C4-2B (cell line): Measurements from ENCODE around the gene LMAN1L.

Experiments used
- H3K27ac ChIP-seq: fragments of 450-650 bp; 2 replicates; pipeline ENCODE4 v1.5.1; 2017
- ZFX ChIP-seq: fragments of 450-650 bp; IDR thresholded peaks from 2 replicates; pipeline ENCODE4 v1.6.1; 2017
- TF ChIP-seq, protein P1 (sequence below): fragments of 450-650 bp; conservative IDR thresholded peaks from 2 replicates; pipeline ENCODE4 v1.5.1; 2017; ENCODE audit warnings: mild to moderate bottlenecking

Gene LMAN1L

DNA sequence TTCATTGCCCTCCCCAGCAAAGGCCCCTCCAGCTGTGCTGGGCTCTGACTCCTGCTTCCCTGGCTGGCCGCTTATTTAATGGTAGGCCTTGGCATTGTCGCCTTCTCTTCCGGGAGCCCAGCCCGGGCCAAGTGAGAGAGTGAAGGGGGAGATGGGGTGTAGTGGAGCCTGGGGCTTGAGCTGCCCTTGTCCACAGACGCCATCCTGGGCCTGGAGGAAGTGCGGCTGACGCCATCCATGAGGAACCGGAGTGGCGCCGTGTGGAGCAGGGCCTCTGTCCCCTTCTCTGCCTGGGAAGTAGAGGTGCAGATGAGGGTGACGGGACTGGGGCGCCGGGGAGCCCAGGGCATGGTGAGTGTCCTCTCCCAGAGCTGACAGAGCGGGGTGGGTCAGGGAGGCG lies 3.3 kb downstream of the LMAN1L start:
- peak overlapping the region; percentile 81 for H3K27ac ChIP-seq
- TF ChIP-seq, protein P1, sequence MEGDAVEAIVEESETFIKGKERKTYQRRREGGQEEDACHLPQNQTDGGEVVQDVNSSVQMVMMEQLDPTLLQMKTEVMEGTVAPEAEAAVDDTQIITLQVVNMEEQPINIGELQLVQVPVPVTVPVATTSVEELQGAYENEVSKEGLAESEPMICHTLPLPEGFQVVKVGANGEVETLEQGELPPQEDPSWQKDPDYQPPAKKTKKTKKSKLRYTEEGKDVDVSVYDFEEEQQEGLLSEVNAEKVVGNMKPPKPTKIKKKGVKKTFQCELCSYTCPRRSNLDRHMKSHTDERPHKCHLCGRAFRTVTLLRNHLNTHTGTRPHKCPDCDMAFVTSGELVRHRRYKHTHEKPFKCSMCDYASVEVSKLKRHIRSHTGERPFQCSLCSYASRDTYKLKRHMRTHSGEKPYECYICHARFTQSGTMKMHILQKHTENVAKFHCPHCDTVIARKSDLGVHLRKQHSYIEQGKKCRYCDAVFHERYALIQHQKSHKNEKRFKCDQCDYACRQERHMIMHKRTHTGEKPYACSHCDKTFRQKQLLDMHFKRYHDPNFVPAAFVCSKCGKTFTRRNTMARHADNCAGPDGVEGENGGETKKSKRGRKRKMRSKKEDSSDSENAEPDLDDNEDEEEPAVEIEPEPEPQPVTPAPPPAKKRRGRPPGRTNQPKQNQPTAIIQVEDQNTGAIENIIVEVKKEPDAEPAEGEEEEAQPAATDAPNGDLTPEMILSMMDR = no peak
- no peak for TF ChIP-seq ZFX

DNA sequence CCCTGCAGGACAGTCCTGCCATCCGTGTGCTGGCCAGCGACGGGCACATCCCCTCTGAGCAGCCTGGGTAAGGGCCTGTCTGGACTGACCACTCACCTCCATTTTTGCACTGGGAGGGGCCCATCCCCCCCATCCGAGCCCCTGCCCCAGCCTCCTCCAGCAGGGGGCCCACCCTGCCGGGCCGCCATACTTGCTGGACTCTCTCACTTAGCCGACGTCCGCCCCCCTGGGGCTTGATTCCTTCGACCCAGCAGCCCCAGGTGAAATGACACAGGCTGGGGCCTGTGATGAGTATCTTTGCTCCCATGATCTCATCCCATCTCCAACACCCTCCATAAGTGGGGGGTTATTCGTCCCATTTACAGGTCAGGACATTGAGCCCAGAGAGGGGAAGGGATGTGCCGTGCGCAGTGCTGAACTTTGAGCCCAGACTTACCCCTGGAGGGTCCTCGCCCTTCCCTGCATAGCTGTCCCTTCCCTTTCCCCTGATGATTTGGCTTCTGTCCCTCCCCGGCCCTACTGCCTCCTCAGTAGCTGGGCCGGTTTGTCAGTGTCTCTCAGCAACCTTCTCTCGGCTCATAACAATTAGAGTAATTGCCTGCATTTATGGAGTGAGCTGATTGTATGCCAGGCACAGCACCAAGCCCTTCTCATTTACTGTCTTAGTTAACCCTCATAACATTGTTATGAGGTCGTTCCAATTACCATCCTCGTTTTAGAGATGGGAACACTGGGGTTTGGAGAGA lies 4.2 kb downstream of the LMAN1L start:
- H3K27ac ChIP-seq = peak overlapping the region; percentile 81
- TF ChIP-seq, protein P1 = no peak
- TF ChIP-seq ZFX = no peak

- H3K27ac ChIP-seq = peak overlapping the region; percentile 81
- TF ChIP-seq, protein P1 = no peak; the same call in 1 of the 2 replicates
- no peak for TF ChIP-seq ZFX
Measured at GRCh38 chr15:74817370-74817737, 4.7 kb downstream of the LMAN1L start.

GRCh38 chr15:74820056-74820455 lies 7.4 kb downstream of the LMAN1L start:
- H3K27ac ChIP-seq = no peak overlapping the region
- TF ChIP-seq, protein P1 = no peak
- no peak for TF ChIP-seq ZFX

GRCh38 chr15:74821091-74821789 lies 8.6 kb downstream of the LMAN1L start:
- no peak overlapping the region for H3K27ac ChIP-seq
- no peak for TF ChIP-seq ZFX
- TF ChIP-seq, protein P1 = no peak

GRCh38 chr15:74821790-74822158 lies 9.1 kb downstream of the LMAN1L start:
- no peak overlapping the region for H3K27ac ChIP-seq
- TF ChIP-seq ZFX = no peak
- TF ChIP-seq, protein P1 = no peak

- no peak overlapping the region for H3K27ac ChIP-seq
- no peak for TF ChIP-seq ZFX
- TF ChIP-seq, protein P1 = no peak
Measured at GRCh38 chr15:74822233-74822632, 9.6 kb downstream of the LMAN1L start.
